ENCODE results near the gene GPC5. TPM values are rescaled to one million over a fixed set of nuclear protein-coding genes. Genes with fewer than 3 reads are reported as not detected.

Gene GPC5
- total RNA-seq, 2 donors from 2014 or later = 0.83 to 1.3 TPM

DNA sequence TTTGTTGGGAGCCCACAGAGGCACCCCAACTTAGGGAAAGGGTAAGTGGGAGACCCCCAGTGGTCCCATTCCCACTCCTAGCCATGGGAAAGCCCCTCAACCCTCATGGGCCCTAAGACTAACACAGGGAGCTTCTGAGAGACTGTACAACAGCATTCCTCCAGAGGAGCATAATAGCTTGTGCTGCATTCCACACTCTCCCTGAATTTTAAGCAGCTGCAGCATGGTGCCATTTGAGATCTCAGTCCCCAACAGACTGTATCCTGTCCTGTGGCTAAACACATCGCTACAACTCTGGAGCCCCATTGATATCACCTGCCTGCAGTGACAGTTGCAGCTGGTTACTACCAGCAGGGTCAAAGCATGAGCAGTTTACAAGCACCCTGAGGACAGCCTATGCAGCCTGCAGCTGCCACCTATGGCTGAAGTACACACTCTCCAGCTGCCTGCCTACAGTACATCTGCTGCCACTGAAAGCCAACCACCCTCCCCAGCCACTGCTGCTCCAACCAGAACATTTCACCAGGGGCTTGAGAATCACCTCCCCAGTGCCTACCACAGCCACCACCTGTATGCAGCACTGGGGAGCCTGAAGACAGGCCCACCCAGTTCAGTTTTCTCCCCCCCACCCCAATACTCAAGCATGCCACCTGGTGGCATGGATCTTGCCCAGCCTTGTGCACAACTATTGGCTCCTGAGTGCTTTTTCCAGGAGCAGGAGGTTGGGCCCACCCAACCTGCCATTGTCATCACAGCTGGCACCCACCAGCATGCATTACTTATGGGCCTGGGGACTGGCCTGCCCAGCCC, 557.3 kb downstream of the GPC5 start:
- no peak for DNase-seq (ENCODE audit: low spot score)
- Histone ChIP-seq H3K9me3 (peaks cover 0 to 5% of the 10 kb centered on the region in 2 donors), H3K4me3 (no peak overlapping the region), H3K36me3 (no peaks in the 10 kb centered on the region), H3K27ac (no peak overlapping the region), H3K27me3 (no peaks in the 10 kb centered on the region), H3K4me1 (no peaks in the 10 kb centered on the region)
- TF ChIP-seq, protein P1, sequence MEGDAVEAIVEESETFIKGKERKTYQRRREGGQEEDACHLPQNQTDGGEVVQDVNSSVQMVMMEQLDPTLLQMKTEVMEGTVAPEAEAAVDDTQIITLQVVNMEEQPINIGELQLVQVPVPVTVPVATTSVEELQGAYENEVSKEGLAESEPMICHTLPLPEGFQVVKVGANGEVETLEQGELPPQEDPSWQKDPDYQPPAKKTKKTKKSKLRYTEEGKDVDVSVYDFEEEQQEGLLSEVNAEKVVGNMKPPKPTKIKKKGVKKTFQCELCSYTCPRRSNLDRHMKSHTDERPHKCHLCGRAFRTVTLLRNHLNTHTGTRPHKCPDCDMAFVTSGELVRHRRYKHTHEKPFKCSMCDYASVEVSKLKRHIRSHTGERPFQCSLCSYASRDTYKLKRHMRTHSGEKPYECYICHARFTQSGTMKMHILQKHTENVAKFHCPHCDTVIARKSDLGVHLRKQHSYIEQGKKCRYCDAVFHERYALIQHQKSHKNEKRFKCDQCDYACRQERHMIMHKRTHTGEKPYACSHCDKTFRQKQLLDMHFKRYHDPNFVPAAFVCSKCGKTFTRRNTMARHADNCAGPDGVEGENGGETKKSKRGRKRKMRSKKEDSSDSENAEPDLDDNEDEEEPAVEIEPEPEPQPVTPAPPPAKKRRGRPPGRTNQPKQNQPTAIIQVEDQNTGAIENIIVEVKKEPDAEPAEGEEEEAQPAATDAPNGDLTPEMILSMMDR (IDR thresholded peaks at IDR 0.05) = no peak

DNA sequence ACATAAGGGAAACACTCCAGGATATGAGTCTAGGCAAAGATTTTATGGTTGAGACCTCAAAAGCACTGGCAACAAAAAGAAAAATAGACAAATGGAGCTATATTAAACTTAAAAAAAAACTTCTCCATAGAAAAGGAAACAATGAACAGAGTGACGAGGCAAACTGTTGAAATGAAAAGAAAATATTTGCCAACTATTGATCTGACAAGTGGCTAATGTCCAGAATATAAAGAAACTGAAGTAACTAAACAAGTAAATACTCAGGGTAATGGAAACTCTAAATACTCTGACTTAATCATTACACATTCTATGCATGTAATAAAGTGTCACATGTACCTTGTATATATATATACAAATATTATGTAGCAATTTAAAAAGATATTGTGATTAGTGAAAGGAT, 562.5 kb downstream of the GPC5 start:
- no peaks in the 10 kb centered on the region for H3K4me1 ChIP-seq
- no peaks in the 10 kb centered on the region for H3K27me3 ChIP-seq
- peaks cover 0 to 5% of the 10 kb centered on the region in 2 donors for H3K9me3 ChIP-seq
- no peaks in the 10 kb centered on the region for H3K36me3 ChIP-seq
- TF ChIP-seq, protein P1 (IDR thresholded peaks at IDR 0.05) = no peak
- H3K27ac ChIP-seq = no peak overlapping the region
- H3K4me3 ChIP-seq = no peak overlapping the region
- DNase-seq (ENCODE audit: low spot score) = no peak

DNA sequence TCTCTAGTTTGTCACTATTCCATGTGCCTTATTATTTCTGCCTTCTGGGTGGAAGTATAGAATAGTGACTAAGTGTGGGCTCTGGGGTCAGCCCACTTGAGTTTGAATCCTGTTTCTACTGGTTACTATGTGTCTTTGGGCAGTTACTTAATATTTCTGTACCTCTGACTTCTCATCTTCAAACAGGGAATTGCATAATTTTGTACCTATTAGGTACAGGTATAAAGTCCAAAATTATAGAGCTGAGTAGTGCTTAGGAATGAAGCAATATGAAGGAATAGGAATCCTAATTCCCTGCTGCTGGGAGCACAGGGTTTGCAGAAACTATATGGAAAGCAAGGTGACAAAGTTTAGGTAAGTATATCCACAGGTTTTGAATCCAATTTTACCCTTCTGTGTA, 564.5 kb downstream of the GPC5 start:
- H3K27me3 ChIP-seq = no peaks in the 10 kb centered on the region
- peaks cover 0 to 5% of the 10 kb centered on the region in 2 donors for H3K9me3 ChIP-seq
- no peak overlapping the region for H3K4me3 ChIP-seq
- no peak overlapping the region for H3K27ac ChIP-seq
- H3K36me3 ChIP-seq = no peaks in the 10 kb centered on the region
- TF ChIP-seq, protein P1 (IDR thresholded peaks at IDR 0.05) = no peak
- H3K4me1 ChIP-seq = no peaks in the 10 kb centered on the region
- DNase-seq (ENCODE audit: low spot score) = no peak

DNA sequence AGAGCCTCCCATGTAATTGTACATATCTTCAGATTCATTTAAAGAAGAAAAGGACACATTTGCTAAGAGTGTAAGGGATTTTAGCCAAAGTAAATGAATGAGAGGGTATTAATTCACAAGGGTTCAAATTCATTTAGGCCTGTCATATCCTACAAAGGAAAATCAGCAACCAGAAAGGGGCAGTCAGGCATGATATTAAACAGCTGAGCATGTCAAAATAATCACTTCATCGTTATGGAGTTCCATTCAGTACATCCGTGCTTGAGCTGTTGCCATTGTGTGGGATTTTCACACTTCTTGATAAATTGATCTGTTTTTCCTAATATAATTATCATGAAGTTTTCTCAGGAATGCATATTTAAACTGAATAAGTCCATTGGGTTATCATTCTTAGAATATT, 567.1 kb downstream of the GPC5 start:
- Histone ChIP-seq H3K9me3 (no peaks in the 10 kb centered on the region), H3K27ac (no peak overlapping the region), H3K36me3 (no peaks in the 10 kb centered on the region), H3K27me3 (no peaks in the 10 kb centered on the region), H3K4me1 (no peaks in the 10 kb centered on the region), H3K4me3 (no peak overlapping the region)
- TF ChIP-seq, protein P1 (IDR thresholded peaks at IDR 0.05) = no peak
- no peak for DNase-seq (ENCODE audit: low spot score)

DNA sequence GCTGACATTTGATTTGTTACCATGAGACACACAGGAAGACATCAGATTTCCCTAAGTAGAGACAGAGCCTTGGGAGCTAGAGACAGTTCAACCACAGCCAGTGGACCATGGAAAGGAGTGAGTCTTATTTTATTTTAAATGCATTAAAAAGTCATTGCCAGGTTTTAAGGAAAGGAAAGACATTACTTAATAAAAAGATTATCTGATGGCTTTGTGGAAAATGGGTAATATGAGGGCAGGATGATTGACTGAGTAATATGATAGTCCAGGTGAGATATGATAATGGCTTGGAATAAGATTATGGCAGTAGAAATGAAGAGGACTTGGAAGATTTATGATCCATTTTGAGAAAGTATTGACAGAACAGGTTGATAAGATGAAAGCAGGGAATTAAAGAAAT, 580.1 kb downstream of the GPC5 start:
- no peak overlapping the region for H3K4me3 ChIP-seq
- TF ChIP-seq, protein P1 (IDR thresholded peaks at IDR 0.05) = no peak
- H3K4me1 ChIP-seq = no peaks in the 10 kb centered on the region
- no peak overlapping the region for H3K27ac ChIP-seq
- H3K9me3 ChIP-seq = no peaks in the 10 kb centered on the region
- no peaks in the 10 kb centered on the region for H3K36me3 ChIP-seq
- no peak for DNase-seq (ENCODE audit: low spot score)
- H3K27me3 ChIP-seq = no peaks in the 10 kb centered on the region

Data from right atrium auricular region (tissue), 2 donors.